ENCODE measurements around the gene SENP5.

DNA sequence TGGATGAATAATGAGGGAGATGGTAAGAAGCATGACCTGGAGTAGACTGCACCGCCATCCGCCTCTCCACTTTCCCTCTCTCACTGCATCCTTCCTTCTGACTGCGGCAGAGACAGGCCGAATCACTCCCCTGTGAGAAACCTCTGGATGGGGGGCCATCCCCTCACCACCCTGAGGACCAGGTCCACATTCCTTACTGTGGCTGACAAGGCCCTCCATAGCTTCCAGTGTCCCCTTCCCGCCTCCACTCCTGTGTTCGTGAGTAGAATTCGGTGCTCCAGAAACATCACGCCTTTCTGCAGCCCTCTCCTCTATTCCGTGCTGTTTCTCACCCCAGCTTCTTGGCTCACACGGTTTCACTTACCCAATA lies 98.1 kb downstream of the SENP5 start:
- TF ChIP-seq EZH2phosphoT487 (IDR thresholded peaks at IDR 0.05; ENCODE audit: insufficient read depth, low read depth) = no peak
- TF ChIP-seq EZH2 (IDR thresholded peaks at IDR 0.05; ENCODE audit: insufficient read depth, poor library complexity, severe bottlenecking) = no peak

All from GM23248 (cell line).